Stimulated activated CD8-positive, alpha-beta memory T cell treated with anti-CD3 and anti-CD28 coated beads, Interleukin-12 subunit alpha, Interleukin-12 subunit beta, amount 100 ng/mL, for 1 hour (primary cell): ENCODE data around the gene FBLN1.
"Not testable (repeated sequence)": the region's sequence is repeated elsewhere in the genome, so short reads cannot be mapped to it uniquely, and the experiment has no call there.

Source experiments
- DNase-seq: peaks from one replicate; pipeline ENCODE4 v3.0.0-alpha.2; 2020; ENCODE audit warnings: low read depth

Gene FBLN1

DNA sequence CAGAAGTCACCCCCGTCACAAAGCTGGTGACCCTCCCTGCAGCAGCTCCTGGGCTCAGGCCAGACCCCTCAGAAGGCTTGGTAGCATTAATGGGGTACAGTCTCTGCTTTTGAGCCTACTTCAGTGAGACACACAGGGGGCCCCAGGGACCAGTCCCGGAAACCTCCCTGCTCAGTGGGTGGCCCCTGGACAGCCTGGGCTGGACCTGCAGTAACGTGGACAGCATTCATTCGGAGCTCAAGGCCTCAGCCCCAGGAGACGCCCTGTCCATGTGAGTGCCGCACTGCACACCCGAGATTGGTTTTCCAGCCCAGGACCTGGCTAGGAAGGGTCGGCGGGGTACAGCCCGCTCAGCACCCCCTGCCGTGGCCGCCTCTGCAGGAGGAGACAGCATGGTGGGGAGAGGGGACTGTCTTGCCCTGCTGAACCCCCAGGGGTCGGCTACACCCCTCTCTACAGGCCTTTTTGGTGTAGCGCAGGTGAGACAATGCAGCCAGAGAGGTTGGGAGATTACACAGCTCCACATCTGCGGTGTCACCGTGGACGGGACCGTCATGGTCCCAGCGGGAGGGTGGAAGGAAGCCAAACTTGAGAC, 83.4 kb downstream of the FBLN1 start:
- DNase-seq = no peak

DNA sequence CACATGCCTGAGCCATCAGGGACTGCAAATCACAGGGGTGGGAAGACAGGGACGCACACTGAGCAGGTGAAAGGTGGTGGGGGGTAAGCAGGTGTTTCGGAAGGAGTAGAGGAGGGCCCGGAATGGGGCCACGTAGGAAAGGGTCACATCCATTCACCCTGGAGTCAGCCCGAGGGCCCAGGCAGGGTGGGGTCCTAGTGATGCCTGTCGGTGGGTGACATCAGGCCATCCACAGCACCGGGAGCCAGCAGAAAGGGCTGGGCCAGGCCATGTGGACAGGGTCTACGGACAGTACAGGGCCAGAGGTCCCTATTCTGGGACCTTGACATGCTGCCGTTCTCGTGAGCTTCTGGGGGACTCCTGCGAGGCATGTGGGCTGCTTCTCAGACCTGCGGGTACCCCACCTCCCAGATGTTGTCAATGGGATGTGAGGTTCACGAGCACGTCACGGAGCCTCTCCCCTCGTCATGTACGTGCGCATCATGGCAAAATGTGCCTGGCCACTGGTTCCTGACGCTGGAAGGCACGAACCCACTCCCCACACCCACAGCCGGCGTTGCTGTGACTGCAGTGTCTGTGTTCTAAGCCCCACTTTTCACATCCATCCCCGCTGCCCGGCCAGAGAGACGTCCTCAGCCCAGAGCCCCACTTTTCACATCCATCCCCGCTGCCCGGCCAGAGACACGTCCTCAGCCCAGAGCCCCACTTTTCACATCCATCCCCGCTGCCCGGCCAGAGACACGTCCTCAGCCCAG, 84.1 kb downstream of the FBLN1 start:
- DNase-seq = no peak

DNA sequence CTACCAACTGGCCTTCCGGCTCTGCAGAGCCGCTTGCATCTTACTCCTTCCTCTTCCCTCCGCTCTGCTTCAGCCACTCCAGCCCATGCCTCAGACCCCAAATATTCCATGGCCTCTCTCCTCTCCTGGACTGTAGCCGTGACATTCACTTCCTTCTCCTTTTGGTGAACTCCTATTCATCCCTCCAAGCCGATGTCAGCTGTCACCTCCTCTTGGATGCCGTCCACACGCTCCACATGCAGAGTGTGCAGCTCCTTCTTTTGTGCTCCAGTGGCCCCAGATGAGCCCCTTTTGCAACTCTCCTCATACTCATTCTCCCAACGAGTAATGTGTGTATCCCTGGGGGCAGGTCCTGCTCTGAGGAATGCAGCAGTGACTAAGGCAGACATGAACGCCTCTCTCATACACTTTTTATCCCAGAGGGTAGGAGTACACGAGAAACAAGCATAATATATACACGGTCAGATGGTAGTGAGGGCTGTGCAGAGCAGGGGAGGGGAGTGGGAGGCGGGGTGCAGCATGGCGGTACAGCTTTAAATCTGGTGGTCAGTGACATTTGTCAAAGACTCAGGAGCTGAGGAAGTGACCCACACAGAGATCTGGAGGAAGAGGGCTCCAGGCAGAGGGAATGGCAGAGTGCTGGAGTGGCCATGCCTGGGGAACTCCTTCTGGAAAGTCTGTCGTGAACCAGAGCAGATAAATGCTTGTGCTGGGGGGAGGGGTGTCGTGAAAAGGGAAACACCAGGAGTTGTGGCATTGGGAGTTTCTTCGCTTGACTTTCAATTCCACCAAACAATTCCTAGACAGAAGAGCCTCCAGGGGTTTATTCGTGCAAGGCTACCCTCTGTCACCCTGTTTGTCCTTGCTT, 85.2 kb downstream of the FBLN1 start:
- DNase-seq = no peak

DNA sequence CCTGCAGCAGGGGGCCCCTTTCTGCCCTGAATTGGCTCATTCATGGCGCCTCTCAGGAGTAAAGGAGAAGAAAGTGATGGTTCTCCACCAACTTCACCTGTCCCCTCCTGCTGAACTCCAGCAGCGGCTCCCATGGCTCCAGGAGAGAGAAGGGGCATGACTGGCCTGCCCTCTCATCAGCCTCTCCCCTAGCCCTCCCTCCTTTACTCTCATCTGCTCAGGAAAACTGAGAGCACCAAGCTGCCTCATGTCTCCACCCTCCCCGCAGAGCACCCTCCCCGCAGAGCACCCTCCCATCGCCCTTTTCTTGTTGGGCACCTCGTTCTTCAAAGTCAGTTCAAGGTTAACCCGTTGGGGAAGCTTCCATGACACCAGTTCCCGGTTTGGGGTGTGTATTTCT, 86.9 kb downstream of the FBLN1 start:
- no peak for DNase-seq

DNA sequence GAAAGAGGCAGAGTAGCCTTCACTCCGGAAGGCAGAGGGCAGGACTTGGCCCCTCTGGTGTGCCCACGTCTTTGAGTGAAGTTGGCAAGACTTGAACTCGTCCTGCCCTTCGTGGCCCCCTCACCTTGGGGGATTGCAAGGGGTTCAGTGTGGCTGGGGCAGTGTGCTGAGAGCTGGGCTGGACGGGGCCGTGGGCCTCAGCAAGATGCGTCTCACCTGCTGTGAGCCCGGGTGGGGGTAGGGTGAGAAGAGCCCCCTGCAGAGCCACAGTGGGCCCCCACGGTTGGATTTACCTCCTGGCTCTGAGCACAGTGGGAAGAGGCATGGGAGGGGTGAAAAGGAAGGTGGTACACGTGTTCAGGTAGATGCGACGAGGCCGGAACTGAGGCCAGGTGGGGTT, 87.6 kb downstream of the FBLN1 start:
- DNase-seq = no peak

DNA sequence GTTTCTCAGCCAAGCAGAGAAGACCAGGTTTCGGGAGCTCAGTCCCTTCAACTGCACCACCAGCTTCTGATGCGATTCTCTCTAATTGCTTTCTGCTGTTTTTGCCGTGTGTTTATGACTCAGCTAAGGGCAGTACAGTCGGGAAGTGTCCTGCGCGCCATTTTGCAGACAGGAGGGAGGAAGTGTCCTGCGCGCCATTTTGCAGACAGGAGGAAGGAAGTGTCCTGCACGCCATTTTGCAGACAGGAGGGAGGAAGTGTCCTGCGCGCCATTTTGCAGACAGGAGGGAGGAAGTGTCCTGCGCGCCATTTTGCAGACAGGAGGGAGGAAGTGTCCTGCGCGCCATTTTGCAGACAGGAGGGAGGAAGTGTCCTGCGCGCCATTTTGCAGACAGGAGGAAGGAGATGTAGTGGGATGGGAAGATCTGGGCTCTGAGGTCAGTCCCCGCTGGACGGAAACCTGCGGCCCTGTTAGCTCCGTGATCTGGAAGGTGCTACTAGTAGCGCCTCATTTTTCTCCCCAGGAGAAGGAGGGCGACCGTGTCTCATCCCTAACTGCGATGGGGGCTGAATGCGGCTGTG, 89.0 kb downstream of the FBLN1 start:
- not testable (repeated sequence) for DNase-seq

DNA sequence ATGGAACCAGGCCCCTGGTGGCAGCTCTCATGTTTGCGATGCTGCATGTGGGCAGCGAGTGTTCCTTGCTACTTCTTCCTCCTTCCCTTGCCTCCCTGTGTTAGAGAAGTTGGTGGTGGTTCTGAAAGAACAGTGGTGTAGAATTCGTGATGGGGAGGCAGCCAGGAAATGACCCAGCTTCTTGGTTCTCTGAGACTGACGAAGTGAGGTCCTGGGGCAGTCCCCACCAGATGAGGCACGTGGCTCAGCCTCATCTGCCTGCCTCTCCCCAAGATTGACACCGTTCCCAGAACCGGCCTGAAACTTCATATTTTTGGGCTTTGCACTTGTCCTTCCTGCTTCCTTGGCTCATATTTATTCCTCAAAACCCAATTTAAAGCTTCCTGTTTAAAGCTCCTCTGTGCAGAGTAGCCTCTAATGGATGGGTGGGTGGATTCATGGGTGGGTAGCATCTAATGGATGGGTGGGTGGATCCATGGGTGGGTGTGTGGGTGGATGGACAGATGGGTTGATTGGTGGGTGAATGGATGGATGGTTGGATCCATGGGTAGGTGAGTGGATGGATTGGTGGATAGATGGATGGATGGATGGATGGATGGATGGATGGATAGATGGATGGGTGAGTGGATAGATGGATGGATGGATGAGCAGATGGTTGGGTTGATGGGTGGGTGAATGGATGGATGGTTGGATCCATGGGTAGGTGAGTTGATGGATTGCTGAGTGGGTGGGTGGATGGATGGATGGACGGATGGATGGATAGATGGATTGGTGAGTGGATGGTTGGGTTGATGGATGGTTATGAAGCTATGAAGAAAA, 91.6 kb downstream of the FBLN1 start:
- DNase-seq = no peak

DNA sequence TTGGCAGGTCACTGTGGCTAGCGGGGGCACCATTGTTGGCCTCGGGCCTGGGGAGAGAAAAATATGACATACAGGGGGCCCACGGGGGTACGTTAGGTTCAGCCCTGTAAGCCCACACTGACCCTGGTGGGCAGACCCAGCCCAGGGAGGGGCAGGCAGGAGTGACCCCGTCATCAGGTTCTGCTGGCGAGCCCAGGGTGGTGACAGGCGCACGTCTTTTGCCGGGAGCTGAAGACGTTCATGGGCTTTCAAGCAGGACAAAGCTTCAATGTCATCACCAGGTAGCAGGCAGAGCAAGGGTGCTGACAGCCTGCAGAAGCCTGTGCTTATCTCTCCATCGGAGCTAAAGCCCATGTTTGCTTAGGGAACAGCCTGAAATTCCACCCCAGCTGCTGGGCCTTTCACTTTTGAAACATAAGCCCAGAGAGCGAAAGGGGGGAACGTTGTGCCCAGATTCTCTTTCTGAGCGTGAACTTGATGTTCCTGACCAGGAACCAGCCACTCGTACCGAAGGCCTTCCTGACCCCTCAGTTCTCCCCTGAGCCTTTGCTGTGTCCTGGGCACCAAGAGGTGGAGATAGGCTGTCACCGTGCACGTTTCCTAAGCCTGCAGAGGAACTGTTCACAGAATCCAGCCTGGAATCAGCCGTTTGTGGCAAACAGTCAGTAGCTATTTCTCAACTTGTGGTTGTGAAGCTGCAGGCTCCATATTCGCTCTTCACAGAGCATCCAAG, 94.9 kb downstream of the FBLN1 start:
- no peak for DNase-seq

DNA sequence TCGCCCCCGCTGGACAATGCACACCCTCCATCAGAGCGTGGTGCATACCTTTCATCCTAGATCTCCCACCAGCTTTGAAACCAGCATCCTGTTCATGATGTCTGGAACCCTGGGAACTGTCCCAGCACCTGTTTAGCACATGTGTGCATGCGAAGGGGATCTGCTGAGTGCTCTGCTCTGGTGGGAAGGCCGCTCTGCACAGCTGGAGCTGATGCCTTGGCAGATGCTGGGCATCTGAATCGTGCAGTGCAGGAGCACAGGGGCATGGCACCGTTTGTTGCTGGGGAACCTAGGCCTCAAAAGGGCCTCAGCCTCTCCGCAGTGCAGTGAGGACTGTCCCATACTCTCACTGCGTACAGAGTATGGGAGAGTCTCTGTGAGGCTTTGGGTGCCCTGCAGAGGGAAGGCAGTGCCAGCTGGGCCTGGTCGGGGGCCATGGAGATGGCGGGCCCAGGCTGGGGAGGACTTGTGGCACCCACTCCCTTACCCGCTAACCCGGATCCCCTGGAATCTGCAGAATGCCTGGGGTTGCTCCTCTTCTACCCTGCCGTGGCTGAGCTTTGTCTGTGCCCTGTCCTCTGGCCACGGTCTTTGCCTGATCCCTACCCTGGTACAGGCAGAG, 96.0 kb downstream of the FBLN1 start:
- no peak for DNase-seq

DNA sequence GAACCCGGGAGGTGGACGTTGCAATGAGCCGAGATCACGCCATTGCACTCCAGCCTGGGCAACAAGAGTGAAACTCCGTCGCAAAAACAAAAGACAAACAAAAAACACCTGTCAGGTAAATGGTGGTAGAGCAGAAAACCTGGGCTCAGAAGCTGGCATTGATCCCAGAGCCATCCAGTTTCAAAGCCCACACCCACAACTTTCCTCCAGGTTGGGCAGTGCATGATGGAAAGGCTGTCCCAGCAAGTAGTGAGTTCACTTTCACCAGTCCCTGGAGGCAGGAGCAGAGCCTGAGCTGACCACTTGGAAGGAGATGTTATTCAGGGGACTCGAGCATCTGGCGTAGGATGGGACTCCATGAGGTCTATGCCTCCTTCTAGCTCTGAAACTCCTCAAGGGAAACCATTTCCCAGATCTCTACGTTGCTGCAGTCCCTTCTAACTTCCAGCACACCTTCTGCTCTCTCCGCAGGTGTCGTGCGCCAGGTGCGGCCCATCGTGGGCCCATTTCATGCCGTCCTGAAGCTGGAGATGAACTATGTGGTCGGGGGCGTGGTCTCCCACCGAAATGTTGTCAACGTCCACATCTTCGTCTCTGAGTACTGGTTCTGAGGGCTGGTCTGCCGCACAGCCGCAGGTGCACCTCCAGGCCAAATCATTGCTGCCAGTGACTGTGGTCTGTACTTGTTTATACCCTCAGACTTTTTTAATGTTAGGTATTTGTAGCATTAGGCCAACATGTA, 97.3 kb downstream of the FBLN1 start:
- DNase-seq = no peak

DNA sequence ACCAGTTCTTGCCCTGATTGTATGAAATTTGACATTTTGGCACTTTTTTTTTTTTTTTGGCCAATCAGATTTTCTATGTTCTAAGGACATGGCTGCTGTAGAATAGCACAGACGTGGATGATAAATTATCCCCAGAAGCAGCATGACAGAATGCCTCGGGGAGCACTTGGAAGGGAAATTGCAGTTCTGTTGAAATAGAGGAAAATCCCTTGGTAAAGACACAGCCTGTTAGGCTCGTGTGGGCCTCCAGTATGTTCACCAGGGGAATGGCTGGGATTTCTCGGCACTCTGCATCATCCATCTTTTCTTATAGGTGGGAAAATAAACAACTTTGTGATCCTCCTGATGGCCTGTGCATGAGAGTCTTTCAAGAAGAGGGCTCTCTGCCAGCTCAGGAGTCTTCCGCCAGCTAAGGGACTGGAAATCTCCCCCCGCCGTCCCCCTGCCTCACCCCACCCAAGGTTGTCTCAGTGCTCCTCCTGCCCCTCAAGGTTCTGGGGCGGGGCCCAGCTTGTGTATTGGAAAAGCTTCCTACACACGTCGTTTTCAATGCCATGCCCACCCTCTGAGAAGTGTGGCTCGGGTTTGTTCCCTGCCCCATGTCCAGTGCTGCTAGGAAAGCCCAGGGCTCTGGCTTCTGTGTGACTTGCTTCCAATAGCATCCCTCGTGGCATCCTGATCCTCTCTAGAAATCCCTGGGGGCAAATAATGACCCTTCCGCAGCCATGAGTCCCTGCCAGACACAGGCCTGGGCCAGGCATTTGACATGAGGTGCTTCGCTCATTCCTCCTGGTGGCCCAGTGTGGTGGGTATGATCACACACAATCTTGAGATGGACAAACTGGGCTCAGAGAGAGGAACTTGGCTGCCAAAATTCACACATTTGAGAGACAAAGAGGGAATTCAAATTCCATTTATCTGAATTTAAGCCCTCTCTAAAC, 98.4 kb downstream of the FBLN1 start:
- no peak for DNase-seq

DNA sequence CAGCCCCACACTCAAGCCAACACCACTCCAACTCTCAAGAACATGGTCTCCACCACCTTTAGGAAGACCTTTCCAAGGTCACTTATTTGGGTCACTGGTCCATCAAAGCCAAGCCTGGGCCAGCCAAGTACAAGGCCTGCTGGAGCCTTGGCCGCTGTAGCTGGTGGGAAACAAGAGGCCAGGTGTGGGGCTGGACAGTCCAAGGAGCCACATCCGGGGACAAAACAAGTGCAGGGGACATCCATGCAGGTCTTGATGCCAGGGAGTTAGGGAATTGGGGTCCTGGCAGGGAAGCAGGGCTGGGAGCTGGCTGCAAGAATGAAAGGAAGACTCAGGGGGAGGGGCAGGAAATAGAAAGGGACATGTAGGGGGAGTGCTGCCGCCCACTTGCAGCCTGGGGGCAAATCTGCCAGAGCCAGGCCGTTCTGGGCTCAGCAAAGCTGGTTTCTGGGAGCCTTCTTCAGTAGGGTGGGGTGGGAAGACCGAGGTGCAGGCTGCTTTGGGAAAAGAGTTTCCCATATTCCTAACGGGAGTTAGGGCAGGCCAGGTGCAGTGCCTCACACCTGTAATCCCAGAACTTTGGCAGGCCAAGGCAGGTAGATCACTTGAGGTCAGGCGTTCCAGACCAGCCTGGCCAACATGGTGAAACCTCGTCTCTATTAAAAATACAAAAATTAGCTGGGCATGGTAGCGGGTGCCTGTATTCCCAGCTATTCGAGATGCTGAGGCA, 99.5 kb downstream of the FBLN1 start:
- DNase-seq = no peak

DNA sequence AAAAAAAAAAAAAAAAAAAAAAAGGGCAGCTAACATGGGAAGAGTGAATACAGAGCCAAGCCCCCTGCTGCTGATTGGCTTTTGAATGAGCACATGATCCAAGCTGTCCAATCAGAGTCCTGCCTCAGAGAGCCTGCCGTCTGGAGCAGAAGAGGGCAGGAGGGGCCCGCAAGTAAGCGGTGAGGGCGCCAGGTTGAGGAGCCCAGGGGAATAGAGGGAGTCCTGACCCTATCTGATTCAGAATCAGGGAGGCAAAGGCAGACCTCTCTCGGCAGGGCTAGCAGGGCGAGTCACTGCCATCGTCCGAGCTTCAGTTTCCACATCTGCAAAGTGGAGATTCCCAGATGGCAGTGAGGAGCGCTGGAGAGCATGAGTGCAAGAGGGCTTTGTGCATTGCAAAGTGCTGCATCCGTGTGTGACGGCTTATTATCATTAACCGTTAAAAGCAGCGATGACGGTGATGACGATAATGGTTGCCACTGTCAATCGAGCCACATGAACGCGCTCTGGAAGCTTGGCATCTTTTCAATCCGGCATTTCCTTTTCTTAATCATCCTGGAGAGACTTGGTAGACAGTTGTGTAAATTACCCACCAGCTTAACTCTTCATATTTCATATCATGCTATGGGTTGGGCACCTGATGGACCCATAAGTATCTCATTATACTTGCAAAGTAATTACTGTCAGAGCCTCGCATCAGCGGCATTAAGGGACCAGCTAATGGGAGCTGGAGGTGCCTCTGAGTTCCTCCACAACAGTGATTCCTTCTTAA, 100.3 kb downstream of the FBLN1 start:
- no peak for DNase-seq

DNA sequence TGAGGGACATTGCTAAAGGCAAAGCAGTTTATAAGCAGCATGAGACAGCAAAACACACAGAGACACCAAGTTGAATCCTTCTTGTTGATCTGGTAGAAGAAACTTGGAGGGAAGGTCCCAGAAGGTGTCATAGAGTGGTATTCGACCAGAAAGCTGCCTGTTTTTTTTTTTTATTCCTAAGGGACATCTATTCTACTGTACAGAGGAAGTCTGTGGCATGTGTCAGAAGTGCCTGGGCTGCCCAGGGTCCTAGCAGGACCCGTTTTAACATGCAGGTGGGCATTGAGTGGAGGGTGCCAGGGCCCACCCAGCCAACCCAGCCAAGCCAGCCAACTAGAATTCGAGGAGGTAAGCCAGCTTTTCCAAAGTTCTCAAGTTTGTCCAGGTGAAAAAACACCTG, 100.9 kb downstream of the FBLN1 start:
- DNase-seq = no peak

DNA sequence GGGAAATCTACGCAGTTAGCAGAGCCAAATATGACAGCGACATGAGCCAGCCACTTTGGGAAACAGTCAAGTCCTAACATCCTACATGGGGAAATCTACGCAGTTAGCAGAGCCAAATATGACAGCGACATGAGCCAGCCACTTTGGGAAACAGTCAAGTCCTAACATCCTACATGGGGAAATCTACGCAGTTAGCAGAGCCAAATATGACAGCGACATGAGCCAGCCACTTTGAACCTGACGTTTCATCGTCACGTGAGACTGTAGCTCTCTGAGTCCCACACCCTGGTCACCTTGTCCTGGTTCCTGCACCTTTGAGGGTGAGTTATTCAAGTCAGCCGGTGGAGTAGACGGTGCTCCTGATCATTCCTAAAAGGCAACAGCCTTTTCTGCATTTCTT, 105.4 kb downstream of the FBLN1 start:
- not testable (repeated sequence) for DNase-seq

DNA sequence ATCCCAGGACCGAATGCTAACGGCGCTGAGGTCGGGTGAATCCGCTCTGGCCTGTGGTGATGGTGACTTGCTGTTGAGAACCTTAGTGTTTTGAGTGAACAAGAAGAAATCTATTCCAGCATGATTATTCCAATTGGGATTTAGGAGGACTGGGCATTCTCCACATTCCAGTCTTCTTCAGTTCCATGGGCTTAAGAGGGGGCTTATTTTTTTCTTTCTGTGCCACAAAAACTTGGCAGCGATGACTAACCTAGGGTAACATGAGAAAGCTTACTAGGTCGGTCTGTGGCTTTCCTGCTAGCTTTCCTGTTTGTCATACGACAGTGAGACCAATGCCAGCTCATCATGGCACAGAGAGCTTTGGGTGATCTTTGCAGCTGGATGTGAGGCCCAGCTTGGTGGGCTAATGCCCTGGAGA, 106.1 kb downstream of the FBLN1 start:
- no peak for DNase-seq

DNA sequence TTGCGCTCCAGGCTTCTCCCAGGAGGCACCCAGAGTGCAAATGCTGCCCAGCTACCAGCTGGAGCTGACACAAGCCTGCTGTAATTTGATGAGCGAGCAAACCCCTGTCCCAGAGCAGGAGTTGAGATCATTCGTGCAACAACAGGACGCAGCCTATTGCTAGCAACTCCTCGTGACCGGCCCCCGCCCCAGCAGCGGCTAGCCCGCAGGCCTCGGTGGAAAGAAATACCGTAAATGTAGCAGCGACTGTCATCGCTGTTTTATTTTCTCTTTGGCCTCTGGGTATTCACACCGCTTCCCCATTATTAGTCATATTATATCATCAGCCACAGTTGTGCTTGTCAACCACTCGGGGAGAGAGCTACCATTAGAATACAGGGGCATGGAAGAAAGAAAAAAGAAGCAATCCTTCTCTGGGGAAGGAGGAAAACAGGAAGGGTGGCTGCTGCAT, 109.8 kb downstream of the FBLN1 start:
- DNase-seq = no peak
